Neural progenitor cell (in vitro differentiated cells): Measurements from ENCODE around the gene GLRA1.

Experiments
- EZH2 ChIP-seq: fragments of 200-600 bp; sonication (generic); IDR thresholded peaks from 2 replicates; pipeline ENCODE4 v1.6.1; 2017; ENCODE audit warnings: antibody characterized with exemption, mild to moderate bottlenecking, moderate library complexity
- EZH2phosphoT487 ChIP-seq: fragments of 200-600 bp; sonication (generic); IDR thresholded peaks from 2 replicates; pipeline ENCODE4 v1.6.1; 2017; ENCODE audit warnings: antibody characterized with exemption
- TF ChIP-seq, protein P1 (sequence below): fragments of 200-600 bp; sonication (generic); IDR thresholded peaks from 2 replicates; pipeline ENCODE4 v1.5.1; 2017; ENCODE audit warnings: antibody characterized with exemption, mild to moderate bottlenecking

DNA sequence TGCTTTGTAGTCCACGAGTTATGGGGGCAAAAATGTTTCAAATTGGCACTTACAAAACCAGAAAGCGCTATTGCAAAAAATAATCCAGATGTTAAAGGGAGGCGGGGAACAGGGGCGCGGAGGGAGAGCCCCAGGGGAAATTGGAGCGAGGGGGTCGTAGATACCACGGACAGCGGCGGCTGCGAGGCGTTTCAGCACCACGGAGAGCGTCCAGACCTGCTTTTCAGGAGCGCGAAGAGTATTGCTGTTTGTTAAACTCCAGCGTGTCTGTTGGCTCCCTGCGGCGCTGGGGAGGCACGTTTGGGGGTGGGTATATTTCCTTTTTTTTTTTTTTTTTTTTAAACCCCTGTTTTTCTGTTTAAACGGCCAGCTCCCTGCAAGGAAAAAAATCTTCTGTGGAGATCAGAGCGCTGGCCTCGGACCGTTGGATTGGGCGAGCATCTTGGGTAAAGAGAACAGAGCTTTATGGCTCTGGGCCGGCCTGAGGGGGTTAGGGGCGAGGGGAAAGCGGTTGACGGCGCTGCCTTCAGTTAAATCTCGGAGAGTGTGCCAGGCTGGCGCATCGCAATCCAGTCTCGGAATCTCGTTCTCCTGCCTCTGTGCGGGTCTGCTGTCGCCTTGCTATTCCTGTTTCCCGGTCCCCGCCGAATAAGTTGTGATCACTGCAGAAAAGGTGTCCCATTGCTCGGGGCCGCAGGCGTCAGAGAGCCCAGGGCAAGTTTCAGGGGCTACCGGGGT lies at the start of gene GLRA1:
- TF ChIP-seq EZH2 (no peak), EZH2phosphoT487 (peak; percentile 20)
- TF ChIP-seq, protein P1, sequence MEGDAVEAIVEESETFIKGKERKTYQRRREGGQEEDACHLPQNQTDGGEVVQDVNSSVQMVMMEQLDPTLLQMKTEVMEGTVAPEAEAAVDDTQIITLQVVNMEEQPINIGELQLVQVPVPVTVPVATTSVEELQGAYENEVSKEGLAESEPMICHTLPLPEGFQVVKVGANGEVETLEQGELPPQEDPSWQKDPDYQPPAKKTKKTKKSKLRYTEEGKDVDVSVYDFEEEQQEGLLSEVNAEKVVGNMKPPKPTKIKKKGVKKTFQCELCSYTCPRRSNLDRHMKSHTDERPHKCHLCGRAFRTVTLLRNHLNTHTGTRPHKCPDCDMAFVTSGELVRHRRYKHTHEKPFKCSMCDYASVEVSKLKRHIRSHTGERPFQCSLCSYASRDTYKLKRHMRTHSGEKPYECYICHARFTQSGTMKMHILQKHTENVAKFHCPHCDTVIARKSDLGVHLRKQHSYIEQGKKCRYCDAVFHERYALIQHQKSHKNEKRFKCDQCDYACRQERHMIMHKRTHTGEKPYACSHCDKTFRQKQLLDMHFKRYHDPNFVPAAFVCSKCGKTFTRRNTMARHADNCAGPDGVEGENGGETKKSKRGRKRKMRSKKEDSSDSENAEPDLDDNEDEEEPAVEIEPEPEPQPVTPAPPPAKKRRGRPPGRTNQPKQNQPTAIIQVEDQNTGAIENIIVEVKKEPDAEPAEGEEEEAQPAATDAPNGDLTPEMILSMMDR = no peak
